Measurements from ENCODE around the gene GIMAP8. TPM values are rescaled to one million over a fixed set of nuclear protein-coding genes. Genes with fewer than 3 reads are reported as not detected.

Gene GIMAP8
- total RNA-seq, 1 experiment from 2014 or later = not detected

DNA sequence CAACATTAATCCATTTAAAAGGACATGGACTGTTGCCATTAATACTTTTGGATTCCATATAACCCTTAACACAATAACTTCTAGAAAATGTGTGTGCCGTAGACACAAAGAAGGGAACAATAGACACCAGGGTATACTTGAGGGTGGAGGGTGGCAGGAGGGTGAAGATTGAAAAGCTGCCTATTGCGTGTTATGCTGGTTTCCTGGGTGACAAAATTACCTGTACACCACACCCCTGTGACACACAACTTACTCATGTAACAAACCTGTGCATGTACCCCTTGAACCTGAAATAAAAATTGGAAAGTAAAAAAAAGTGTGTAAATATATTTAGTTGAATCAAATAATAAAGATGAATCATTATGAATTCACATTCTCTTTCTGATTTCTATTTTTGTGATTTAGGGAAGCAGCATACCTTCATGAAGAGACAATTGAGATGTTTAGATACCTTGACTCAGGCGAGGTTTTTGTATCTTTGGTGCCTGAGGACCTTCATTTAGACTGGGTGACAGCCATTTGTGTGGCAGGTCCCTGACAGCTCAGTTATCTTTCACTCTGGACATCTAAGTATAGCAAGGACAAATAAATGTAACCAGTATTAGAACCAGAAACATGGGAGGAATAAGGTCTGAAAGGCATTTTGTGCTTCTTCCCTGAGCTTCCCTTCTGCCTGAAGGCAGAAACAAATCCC is 28.7 kb downstream of the GIMAP8 start:
- no peak overlapping the region for H2AFZ ChIP-seq (ENCODE audit: low read length)
- H2BK12ac ChIP-seq (ENCODE audit: insufficient read length, low read depth, low read length) = no peak overlapping the region
- H2AK5ac ChIP-seq (ENCODE audit: insufficient read length, low read length) = no peak overlapping the region
- H3K79me1 ChIP-seq (ENCODE audit: insufficient read depth, low read depth, low read length, poor library complexity, severe bottlenecking) = no peaks in the 10 kb centered on the region
- WGBS (ENCODE audit: extremely low coverage, insufficient read length, low lambda C conversion rate) = no CpG with 5 or more reads among the region's 3 CpGs
- H3K14ac ChIP-seq (ENCODE audit: insufficient read depth, low read length) = no peak overlapping the region
- no peak for DNase-seq
- no peak overlapping the region for H3T11ph ChIP-seq (ENCODE audit: low read length)
- Mint-ChIP-seq H3K4me3 (no peak overlapping the region), H3K36me3 (ENCODE audit: insufficient read depth in 1 of 3, low read depth in 3 of 3) (no peaks in the 10 kb centered on the region), H3K27ac (no peak overlapping the region), H3K9me3 (peaks cover 0 to 2% of the 10 kb centered on the region in 2 experiments; a peak in 2 of 5 replicates), H3K27me3 (ENCODE audit: low read depth) (peaks cover 76% of the 10 kb centered on the region), H3K4me1 (peaks cover 6 to 16% of the 10 kb centered on the region in 2 experiments)
- H3K9ac ChIP-seq (ENCODE audit: extremely low read depth, insufficient read length, low read length) = no peak overlapping the region
- no peak overlapping the region for H3K56ac ChIP-seq (ENCODE audit: insufficient read length, low read depth, low read length)
- H3K79me2 ChIP-seq (ENCODE audit: insufficient read depth, low read length) = no peaks in the 10 kb centered on the region
- TF ChIP-seq, protein P1, sequence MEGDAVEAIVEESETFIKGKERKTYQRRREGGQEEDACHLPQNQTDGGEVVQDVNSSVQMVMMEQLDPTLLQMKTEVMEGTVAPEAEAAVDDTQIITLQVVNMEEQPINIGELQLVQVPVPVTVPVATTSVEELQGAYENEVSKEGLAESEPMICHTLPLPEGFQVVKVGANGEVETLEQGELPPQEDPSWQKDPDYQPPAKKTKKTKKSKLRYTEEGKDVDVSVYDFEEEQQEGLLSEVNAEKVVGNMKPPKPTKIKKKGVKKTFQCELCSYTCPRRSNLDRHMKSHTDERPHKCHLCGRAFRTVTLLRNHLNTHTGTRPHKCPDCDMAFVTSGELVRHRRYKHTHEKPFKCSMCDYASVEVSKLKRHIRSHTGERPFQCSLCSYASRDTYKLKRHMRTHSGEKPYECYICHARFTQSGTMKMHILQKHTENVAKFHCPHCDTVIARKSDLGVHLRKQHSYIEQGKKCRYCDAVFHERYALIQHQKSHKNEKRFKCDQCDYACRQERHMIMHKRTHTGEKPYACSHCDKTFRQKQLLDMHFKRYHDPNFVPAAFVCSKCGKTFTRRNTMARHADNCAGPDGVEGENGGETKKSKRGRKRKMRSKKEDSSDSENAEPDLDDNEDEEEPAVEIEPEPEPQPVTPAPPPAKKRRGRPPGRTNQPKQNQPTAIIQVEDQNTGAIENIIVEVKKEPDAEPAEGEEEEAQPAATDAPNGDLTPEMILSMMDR (conservative IDR thresholded peaks at IDR 0.05) = no peak
- H4K91ac ChIP-seq (ENCODE audit: insufficient read length, low read depth, low read length) = no peak overlapping the region
- H3K18ac ChIP-seq (ENCODE audit: insufficient read length, low read depth, low read length) = no peak overlapping the region
- H4K5ac ChIP-seq (ENCODE audit: insufficient read length, low read depth, low read length) = no peak overlapping the region
- no peak overlapping the region for H2BK20ac ChIP-seq (ENCODE audit: low read depth, low read length, poor library complexity, severe bottlenecking)
- H3K4me1 ChIP-seq (ENCODE audit: insufficient read depth, low read length) = no peaks in the 10 kb centered on the region
- H3K4me2 ChIP-seq (ENCODE audit: insufficient read depth, insufficient read length, low read length) = no peak overlapping the region
- no peak overlapping the region for H2BK15ac ChIP-seq (ENCODE audit: low read depth, low read length)
- no peak overlapping the region for H3K27ac ChIP-seq (ENCODE audit: insufficient read length, low read depth, low read length)
- H3K9me3 ChIP-seq (ENCODE audit: control insufficient read depth, low read depth, low read length) = no peaks in the 10 kb centered on the region
- no peaks in the 10 kb centered on the region for H3K23me2 ChIP-seq (ENCODE audit: insufficient read length, low read depth, low read length, poor library complexity, severe bottlenecking)
- H4K20me1 ChIP-seq (ENCODE audit: control insufficient read depth, insufficient read depth, insufficient read length) = no peaks in the 10 kb centered on the region
- no peak overlapping the region for H3K4ac ChIP-seq (ENCODE audit: low read depth, low read length)
- no peak overlapping the region for H4K8ac ChIP-seq (replicated peaks; ENCODE audit: insufficient read length, low read depth, low read length)
- H2BK5ac ChIP-seq (ENCODE audit: insufficient read length, low read length) = no peak overlapping the region
- H2BK120ac ChIP-seq (ENCODE audit: low read depth, low read length, poor library complexity, severe bottlenecking) = no peak overlapping the region
- H3K23ac ChIP-seq (ENCODE audit: insufficient read length, low read depth, low read length) = no peak overlapping the region
- H3K27me3 ChIP-seq (ENCODE audit: insufficient read depth, low read length) = no peaks in the 10 kb centered on the region; the same call in 1 of the 2 replicates

All from H9 (cell line).